Measurements from ENCODE around the gene PIM3.

DNA sequence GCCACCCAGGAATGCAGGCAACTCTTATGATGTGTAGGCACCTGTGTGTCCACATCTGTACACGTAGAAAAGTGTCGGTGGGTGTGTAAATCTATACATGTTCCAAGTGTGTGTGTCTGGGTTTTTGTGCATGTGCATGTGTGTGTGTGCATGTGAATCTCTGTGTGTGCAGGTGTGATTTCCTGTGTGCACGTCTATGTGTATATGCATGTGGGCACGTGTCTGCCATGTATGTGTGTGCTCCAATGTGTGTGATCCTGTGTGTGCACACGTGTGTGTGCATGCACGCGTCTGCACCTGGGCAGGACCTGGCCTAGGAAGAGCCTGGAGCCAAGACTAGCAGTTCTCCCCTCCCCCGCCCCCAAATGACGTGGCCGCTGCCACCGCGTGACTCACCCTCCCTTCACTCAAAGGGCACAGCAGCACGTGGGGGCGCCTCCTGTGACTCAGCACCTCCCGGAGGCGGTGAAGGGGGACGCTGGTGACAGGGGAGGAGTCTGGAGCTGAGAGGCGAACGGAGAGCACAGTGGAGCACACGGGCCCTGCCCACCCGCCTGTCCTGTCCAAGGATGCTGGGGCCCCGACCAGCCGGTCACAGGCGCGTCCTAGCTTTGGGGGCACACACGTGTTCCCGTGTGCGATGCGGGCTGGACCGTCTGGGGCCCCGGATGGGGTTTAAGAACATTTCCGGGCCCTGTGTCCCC, 10.1 kb downstream of the PIM3 start:
- TF ChIP-seq, protein P1, sequence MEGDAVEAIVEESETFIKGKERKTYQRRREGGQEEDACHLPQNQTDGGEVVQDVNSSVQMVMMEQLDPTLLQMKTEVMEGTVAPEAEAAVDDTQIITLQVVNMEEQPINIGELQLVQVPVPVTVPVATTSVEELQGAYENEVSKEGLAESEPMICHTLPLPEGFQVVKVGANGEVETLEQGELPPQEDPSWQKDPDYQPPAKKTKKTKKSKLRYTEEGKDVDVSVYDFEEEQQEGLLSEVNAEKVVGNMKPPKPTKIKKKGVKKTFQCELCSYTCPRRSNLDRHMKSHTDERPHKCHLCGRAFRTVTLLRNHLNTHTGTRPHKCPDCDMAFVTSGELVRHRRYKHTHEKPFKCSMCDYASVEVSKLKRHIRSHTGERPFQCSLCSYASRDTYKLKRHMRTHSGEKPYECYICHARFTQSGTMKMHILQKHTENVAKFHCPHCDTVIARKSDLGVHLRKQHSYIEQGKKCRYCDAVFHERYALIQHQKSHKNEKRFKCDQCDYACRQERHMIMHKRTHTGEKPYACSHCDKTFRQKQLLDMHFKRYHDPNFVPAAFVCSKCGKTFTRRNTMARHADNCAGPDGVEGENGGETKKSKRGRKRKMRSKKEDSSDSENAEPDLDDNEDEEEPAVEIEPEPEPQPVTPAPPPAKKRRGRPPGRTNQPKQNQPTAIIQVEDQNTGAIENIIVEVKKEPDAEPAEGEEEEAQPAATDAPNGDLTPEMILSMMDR (conservative IDR thresholded peaks at IDR 0.05 in 1 of 2, IDR thresholded peaks at IDR 0.05 in 1 of 2; ENCODE audit: extremely low read depth in 1 of 2, insufficient read depth in 1 of 2, low read depth in 1 of 2, low read length in 2 of 2) = no peak
- TF ChIP-seq EZH2 (IDR thresholded peaks at IDR 0.05; ENCODE audit: borderline replicate concordance, low read length) = no peak
